ENCODE results near the gene GKAP1. TPM values are rescaled to one million over a fixed set of nuclear protein-coding genes. Genes with fewer than 3 reads are reported as not detected.
"Not testable (repeated sequence)": the region's sequence is repeated elsewhere in the genome, so short reads cannot be mapped to it uniquely, and the experiment has no call there.

GKAP1 gene
- total RNA-seq, 1 donor from 2014 or later, result 22.9 TPM

GRCh38 chr9:83707518-83707767 is 110.1 kb downstream of the GKAP1 start:
- H3K4me3 Mint-ChIP-seq (ENCODE audit: low read depth), result peak overlapping the region; percentile 94
- no peak for DNase-seq (ENCODE audit: low spot score, unreplicated experiment)
- H3K9me3 Mint-ChIP-seq (ENCODE audit: low read depth), result peaks cover 4% of the 10 kb centered on the region
- peaks cover 11% of the 10 kb centered on the region for H3K4me1 Mint-ChIP-seq (ENCODE audit: low read depth)
- H3K27me3 Mint-ChIP-seq, result no peaks in the 10 kb centered on the region
- peak overlapping the region; percentile 99 for H3K27ac Mint-ChIP-seq
- TF ChIP-seq CTCF (IDR thresholded peaks at IDR 0.05; ENCODE audit: unreplicated experiment), result no peak
- H3K36me3 Mint-ChIP-seq (ENCODE audit: insufficient read depth), result peaks cover 6% of the 10 kb centered on the region

DNA sequence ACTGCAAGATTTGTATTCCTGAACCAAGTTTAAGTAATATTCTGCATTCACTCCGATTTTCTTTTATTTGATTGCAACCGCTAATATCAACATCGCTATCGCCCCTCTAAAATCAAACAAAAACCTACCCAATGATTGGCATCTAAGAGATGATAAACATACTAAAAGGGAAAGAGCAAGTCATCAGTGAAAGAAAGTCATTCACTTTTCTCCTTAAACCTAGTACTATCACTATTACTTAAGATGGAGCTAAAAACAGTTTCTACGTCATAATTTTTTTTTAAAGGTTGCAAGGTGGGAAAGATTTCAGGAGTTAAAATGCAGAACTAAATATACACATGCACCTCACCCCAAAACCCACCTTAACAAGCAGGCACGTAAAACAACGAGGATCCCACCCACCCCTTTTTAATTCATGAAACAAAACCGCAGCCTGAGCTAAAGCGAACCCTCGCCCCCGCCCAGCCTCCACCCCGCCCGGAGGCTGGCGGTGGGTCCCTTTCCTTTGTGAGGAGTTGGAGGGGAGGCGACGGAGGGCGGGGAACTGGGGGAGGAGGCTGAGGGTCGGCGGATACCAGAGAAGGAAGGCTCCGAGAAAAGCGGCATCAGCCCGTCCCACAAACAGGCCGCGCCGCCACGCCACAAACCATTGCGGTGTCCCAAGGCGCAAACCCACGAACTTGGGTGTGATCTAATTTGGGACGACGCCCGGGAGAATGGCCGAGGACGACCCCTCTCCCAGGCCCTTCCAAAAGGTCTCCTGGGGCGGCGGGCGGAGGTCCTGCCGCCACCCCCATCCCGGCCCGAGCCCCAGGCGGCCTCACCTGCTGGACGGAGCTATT is 110.7 kb downstream of the GKAP1 start:
- no peaks in the 10 kb centered on the region for H3K27me3 Mint-ChIP-seq
- peak overlapping the region; percentile 99 for H3K27ac Mint-ChIP-seq
- peak overlapping the region; percentile 94 for H3K4me3 Mint-ChIP-seq (ENCODE audit: low read depth)
- peaks cover 6% of the 10 kb centered on the region for H3K36me3 Mint-ChIP-seq (ENCODE audit: insufficient read depth)
- H3K9me3 Mint-ChIP-seq (ENCODE audit: low read depth), result peaks cover 4% of the 10 kb centered on the region
- no peak for TF ChIP-seq CTCF (IDR thresholded peaks at IDR 0.05; ENCODE audit: unreplicated experiment)
- peaks cover 11% of the 10 kb centered on the region for H3K4me1 Mint-ChIP-seq (ENCODE audit: low read depth)
- peak; percentile 50 for DNase-seq (ENCODE audit: low spot score, unreplicated experiment)

GRCh38 chr9:83705219-83705651 is 112.3 kb downstream of the GKAP1 start:
- not testable (repeated sequence) for H3K9me3 Mint-ChIP-seq (ENCODE audit: low read depth); DNase-seq (ENCODE audit: low spot score, unreplicated experiment); H3K36me3 Mint-ChIP-seq (ENCODE audit: insufficient read depth); H3K27me3 Mint-ChIP-seq
- Mint-ChIP-seq H3K27ac (peak overlapping the region; percentile 99), H3K4me1 (ENCODE audit: low read depth) (peaks cover 17% of the 10 kb centered on the region), H3K4me3 (ENCODE audit: low read depth) (peak overlapping the region; percentile 94)

DNA sequence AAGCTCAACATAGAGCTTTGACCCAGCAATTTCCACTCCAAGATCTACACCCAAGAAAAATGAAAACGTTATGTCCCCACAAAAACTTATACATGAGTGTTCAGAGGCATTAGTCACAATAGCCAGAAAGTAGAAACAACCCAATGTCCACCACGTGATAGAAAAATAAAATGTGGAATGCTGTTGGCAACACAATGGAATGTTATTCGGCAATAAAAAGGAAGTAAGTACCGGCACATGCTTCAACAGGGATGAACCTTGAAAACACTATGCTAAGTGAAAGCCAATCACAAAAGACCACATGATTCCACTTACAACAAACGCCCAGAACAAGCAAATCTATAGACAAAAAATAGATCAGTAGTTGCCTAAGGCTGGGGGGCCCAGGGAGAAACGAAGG is 115.8 kb downstream of the GKAP1 start:
- H3K27ac Mint-ChIP-seq, result peak overlapping the region; percentile 67
- H3K27me3 Mint-ChIP-seq, result no peaks in the 10 kb centered on the region
- DNase-seq (ENCODE audit: low spot score, unreplicated experiment), result no peak
- H3K9me3 Mint-ChIP-seq (ENCODE audit: low read depth), result peaks cover 4% of the 10 kb centered on the region
- H3K36me3 Mint-ChIP-seq (ENCODE audit: insufficient read depth), result peaks cover 6% of the 10 kb centered on the region
- H3K4me3 Mint-ChIP-seq (ENCODE audit: low read depth), result no peak overlapping the region
- no peak for TF ChIP-seq CTCF (IDR thresholded peaks at IDR 0.05; ENCODE audit: unreplicated experiment)
- peaks cover 17% of the 10 kb centered on the region for H3K4me1 Mint-ChIP-seq (ENCODE audit: low read depth)

- no peak for DNase-seq (ENCODE audit: low spot score, unreplicated experiment)
- Mint-ChIP-seq H3K9me3 (ENCODE audit: low read depth) (peaks cover 4% of the 10 kb centered on the region), H3K4me3 (ENCODE audit: low read depth) (no peak overlapping the region), H3K27ac (no peak overlapping the region), H3K4me1 (ENCODE audit: low read depth) (peaks cover 16% of the 10 kb centered on the region), H3K36me3 (ENCODE audit: insufficient read depth) (peaks cover 6% of the 10 kb centered on the region), H3K27me3 (no peaks in the 10 kb centered on the region)
- no peak for TF ChIP-seq CTCF (IDR thresholded peaks at IDR 0.05; ENCODE audit: unreplicated experiment)
Observed at GRCh38 chr9:83701286-83701685, 116.3 kb downstream of the GKAP1 start.

- no peak for DNase-seq (ENCODE audit: low spot score, unreplicated experiment)
- Mint-ChIP-seq H3K27me3 (no peaks in the 10 kb centered on the region), H3K4me1 (ENCODE audit: low read depth) (peaks cover 7% of the 10 kb centered on the region), H3K27ac (peak overlapping the region; percentile 27), H3K9me3 (ENCODE audit: low read depth) (no peaks in the 10 kb centered on the region), H3K4me3 (ENCODE audit: low read depth) (no peak overlapping the region), H3K36me3 (ENCODE audit: insufficient read depth) (no peaks in the 10 kb centered on the region)
- TF ChIP-seq CTCF (IDR thresholded peaks at IDR 0.05; ENCODE audit: unreplicated experiment), result no peak
Observed at GRCh38 chr9:83699615-83700014, 118.0 kb downstream of the GKAP1 start.
